Psoas muscle (tissue), 8 donors: ENCODE measurements around the gene DYNLT1. TPM values are rescaled to one million over a fixed set of nuclear protein-coding genes. Genes with fewer than 3 reads are reported as not detected.
"Not testable (repeated sequence)": the region's sequence is repeated elsewhere in the genome, so short reads cannot be mapped to it uniquely, and the experiment has no call there.

Experiments
- ATAC-seq, 4 donors: fragments of 200-7000 bp; cut with Tn5 transposase; one replicate each; pipeline ENCODE4 v1.9.1; 2020; ENCODE audit warnings: moderate library complexity in 3 of 4, mild to moderate bottlenecking in 2 of 4
- DNase-seq, 2 donors: peaks; one replicate each; pipeline ENCODE4 v3.0.0-alpha.2; 2020
- H3K27ac ChIP-seq: fragments of 200-600 bp; one replicate; pipeline ENCODE4 v1.8.0; 2022
- H3K27me3 ChIP-seq, 3 donors: fragments of 200-600 bp in 1 of 3; one replicate each; pipeline versions ENCODE4 v1.6.1 to v1.8.0; 2013 to 2022; ENCODE audit warnings: low read length in 2 of 3, mild to moderate bottlenecking in 2 of 3, moderate library complexity in 1 of 3; ENCODE audit not compliant: insufficient read depth in 3 of 3
- H3K36me3 ChIP-seq, 2 donors: fragments of 200-600 bp in 1 of 2; one replicate each; pipeline versions ENCODE4 v1.6.1 to v1.8.0; 2013 to 2022; ENCODE audit warnings: low read depth in 1 of 2, mild to moderate bottlenecking in 1 of 2, moderate library complexity in 1 of 2; ENCODE audit not compliant: insufficient read depth in 1 of 2
- H3K4me1 ChIP-seq: fragments of 200-600 bp; one replicate; pipeline ENCODE4 v1.8.0; 2022
- H3K4me3 ChIP-seq: fragments of 200-600 bp; one replicate; pipeline ENCODE4 v1.8.0; 2022; ENCODE audit warnings: mild to moderate bottlenecking
- H3K9me3 ChIP-seq: fragments of 200-600 bp; one replicate; pipeline ENCODE4 v1.8.0; 2022
- whole genome bisulfite sequencing, 3 donors: extraction: QIAGEN DNeasy Blood & Tissue Kit; methylation state at CpG; one replicate each; pipeline versions ENCODE4 v1.1.6 to v1.1.7; 2013; 5-methylcytosine and 5-hydroxymethylcytosine counted together
- intact Hi-C, 2 donors: fragments of 100-400 bp; cut with DNase I; formaldehyde crosslinking; loops; one replicate each; pipeline versions ENCODE4 v1.11.0 to v1.14.2; 2022
- polyA plus RNA-seq, 3 donors: library from polyadenylated mRNA; stranded (reverse); fragments of 200-250 nt; gene quantifications; one replicate each; pipeline ENCODE4 v1.2.3, GENCODE V29; 2013
- total RNA-seq, 4 donors: library from RNA; stranded (reverse); fragmentation: NEBNext Ultra II Directional in 2 of 4; extraction: Animal tissue kit (Norgen Biotek cat#: 25700) in 2 of 4; gene quantifications; one replicate each; pipeline versions ENCODE4 v1.2.1 to v1.2.4, GENCODE V29; 2021 to 2023
- TF ChIP-seq, protein P1 (sequence below): fragments of 200-600 bp; IDR thresholded peaks from one replicate; pipeline ENCODE4 v1.8.0; 2022; ENCODE audit warnings: antibody characterized with exemption
- donor health status: healthy with polysubstance abuse.
- donor health status: DM: no; HTN: no; CAD: no; lungs with moderate emphysema.
- donor health status: Bipolar disorder and iron deficiency.
- donor health status: healthy.
- donor health status: DM: yes; HTN: yes; CAD: no.
- donor health status: DM: no; HTN: no; CAD: no.
- donor health status: DM: no; HTN: no; CAD: no.
- donor health status: DM: yes; HTN: yes; CAD: no.

The DYNLT1 gene
- total and polyA plus RNA-seq, 7 donors = 112 to 202 (median 146) TPM

DNA sequence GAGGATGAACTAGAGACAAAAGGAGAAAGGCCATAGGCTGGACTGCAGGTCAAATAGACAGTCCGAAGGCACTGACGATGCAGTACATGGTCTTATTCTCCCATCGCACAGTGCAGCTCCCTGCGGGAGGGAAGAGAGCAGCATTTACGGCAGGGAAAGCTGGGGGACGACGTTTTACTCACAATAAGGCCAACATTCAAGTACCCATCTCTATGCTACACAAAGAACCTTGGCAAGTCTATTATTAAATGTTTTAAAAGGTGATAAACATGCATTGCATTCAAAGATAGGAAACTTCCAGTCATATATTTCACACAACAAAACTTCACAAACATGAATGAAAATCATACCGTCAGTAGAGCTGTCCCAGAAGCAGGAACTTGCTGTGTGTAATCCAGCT lies 7.8 kb downstream of the DYNLT1 start:
- Histone ChIP-seq H3K36me3 (peaks cover 5 to 42% of the 10 kb centered on the region in 2 donors), H3K27ac (no peak overlapping the region)

DNA sequence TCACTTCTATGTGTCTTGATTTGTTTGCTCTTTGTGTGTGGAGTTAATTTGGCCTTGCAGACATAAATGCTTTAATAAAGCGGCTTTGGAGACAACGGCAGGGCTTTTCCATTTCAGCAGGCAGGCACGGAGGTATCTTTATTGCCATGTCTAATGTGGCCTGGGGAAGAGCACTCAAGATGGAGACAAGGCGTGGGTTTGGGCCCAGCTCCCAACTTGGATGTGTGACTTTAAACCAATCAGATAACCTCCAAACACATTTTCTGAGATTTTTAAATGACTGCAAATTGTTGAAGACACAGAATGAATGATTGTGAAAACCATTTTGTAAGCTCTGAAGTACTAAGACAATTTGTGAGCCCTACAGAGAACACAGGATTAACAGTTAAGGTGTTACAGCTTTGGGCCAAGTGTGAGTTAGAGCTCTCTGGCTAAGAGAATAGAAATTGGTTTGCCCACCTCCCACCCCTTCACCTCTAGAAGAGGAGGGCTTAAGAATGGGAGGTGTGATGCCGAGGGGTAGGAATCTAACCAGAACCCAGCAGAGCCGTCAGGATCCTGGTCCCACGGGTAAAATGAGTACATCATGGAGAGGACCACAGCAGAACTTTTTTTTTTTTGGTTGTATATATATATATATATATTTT lies 9.0 kb downstream of the DYNLT1 start:
- Histone ChIP-seq H3K27ac (peak overlapping the region; percentile 44), H3K4me1 (peaks cover 29% of the 10 kb centered on the region), H3K27me3 (no peaks in the 10 kb centered on the region), H3K4me3 (no peak overlapping the region), H3K36me3 (peaks cover 5 to 42% of the 10 kb centered on the region in 2 donors), H3K9me3 (no peaks in the 10 kb centered on the region)
- TF ChIP-seq, protein P1, sequence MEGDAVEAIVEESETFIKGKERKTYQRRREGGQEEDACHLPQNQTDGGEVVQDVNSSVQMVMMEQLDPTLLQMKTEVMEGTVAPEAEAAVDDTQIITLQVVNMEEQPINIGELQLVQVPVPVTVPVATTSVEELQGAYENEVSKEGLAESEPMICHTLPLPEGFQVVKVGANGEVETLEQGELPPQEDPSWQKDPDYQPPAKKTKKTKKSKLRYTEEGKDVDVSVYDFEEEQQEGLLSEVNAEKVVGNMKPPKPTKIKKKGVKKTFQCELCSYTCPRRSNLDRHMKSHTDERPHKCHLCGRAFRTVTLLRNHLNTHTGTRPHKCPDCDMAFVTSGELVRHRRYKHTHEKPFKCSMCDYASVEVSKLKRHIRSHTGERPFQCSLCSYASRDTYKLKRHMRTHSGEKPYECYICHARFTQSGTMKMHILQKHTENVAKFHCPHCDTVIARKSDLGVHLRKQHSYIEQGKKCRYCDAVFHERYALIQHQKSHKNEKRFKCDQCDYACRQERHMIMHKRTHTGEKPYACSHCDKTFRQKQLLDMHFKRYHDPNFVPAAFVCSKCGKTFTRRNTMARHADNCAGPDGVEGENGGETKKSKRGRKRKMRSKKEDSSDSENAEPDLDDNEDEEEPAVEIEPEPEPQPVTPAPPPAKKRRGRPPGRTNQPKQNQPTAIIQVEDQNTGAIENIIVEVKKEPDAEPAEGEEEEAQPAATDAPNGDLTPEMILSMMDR = no peak
- intact Hi-C loops = no loop called here
- 81 to 85% (median 82%) methylated on average over 7 of the region's 7 CpGs for WGBS, 3 donors
- DNase-seq (no peak), ATAC-seq (no peak)

More for the DNA sequence above, 7.8 kb downstream of the DYNLT1 start:
- Histone ChIP-seq H3K4me1 (peaks cover 31% of the 10 kb centered on the region), H3K9me3 (no peaks in the 10 kb centered on the region), H3K4me3 (no peak overlapping the region), H3K27me3 (no peaks in the 10 kb centered on the region)
- TF ChIP-seq, protein P1 = no peak
- WGBS, 3 donors = 83 to 93% (median 88%) methylated on average over 8 of the region's 8 CpGs
- intact Hi-C loops = no loop called here
- ATAC-seq (no peak), DNase-seq (no peak)

DNA sequence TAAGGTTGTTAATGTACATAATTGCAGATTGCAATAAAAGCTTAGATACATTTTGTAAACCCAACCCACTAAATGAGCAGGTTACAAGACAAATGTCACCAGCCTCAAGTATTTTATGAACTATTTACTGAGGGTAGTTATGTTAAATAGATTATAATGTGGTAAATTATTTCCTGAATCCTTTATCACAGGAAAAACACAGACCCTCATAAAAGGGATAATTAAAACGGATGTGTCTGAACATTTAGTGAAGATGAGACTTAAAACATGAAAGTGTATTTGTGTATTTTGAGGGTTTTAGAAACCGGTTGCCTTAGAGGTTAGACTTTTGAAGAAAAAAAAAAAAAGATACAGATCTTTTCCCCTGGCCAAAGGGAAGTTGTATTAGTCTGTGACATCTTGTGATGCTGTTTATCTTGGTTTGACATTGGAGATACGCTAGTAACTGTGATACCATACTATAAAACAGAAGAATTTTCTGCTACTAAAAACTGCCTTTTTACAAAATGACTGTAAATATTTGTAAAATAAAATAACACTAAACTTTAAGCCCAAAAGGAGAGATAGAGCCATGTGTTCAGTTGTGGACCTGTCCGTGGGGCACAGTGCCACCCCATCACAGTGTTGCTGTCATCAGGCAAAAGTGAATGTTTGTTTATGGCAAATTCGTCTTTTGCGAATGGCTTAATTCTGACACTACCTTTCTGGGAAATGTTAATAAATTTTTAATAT lies 9.7 kb downstream of the DYNLT1 start:
- Histone ChIP-seq H3K4me1 (peaks cover 27% of the 10 kb centered on the region), H3K27ac (peak overlapping the region; percentile 44), H3K36me3 (peaks cover 5 to 42% of the 10 kb centered on the region in 2 donors), H3K9me3 (no peaks in the 10 kb centered on the region), H3K27me3 (no peaks in the 10 kb centered on the region), H3K4me3 (no peak overlapping the region)
- DNase-seq = no peak
- TF ChIP-seq, protein P1 = no peak
- no peak for ATAC-seq
- WGBS, 3 donors = 80 to 88% (median 86%) methylated on average over 6 of the region's 6 CpGs
- intact Hi-C loops = no loop called here

DNA sequence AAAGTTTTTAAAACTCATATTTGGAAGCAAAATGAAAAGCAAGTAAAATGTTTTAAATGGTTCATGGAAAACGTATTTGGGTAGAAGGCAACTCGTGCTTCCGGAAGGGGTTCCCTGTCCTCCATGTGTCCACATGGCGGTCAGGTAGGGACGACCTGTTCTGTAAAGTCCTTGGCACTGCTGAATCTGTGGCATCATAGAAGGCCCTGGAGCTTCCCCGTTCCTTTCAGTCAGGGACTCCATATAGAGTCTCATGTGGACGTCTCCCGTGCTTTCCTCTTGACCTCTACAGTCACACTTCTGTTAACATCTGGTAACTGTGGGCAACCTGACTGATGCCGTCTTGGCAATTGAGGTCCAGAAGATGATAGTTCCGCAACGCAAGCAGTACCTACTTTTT lies 11.4 kb downstream of the DYNLT1 start:
- Histone ChIP-seq H3K4me1 (peaks cover 26% of the 10 kb centered on the region), H3K9me3 (no peaks in the 10 kb centered on the region), H3K27ac (no peak overlapping the region), H3K27me3 (no peaks in the 10 kb centered on the region), H3K36me3 (peaks cover 5 to 42% of the 10 kb centered on the region in 2 donors), H3K4me3 (no peak overlapping the region)
- ATAC-seq = no peak
- TF ChIP-seq, protein P1 = no peak
- 85 to 98% (median 86%) methylated on average over 11 of the region's 11 CpGs for WGBS, 3 donors
- intact Hi-C loops = no loop called here
- DNase-seq = peak in 1 of 2 donors; percentile 27

DNA sequence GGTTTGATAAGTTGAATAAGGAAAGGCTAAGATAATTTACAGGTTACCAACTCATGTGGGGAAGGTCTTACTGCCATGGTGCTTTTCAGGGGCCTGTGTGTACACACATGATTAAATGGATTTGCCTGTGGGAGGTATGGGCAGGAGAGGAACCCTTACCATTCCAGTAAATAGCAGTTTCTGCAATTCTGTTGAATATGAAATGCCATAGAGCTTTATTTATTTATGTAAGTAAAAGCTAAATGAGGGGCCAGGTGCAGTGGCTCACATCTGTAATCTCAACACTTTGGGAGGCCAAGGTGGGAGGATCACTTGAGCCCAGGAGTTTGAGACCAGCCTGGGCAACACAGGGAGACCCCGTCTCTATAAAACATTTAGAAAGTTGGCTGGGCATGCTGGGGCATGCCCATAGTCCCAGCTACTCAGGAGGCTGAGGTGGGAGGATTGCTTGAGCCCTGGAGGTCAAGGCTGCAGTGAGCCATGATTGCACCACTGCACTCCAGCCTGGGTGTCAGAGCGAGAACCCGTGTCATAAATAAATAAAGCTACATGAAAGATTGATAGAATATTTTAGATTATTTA lies 11.9 kb downstream of the DYNLT1 start:
- H3K27me3 ChIP-seq, DNase-seq, intact Hi-C loops, ATAC-seq, H3K4me3 ChIP-seq, H3K9me3 ChIP-seq: not testable (repeated sequence)
- peak overlapping the region; percentile 81 for H3K27ac ChIP-seq
- 92 to 100% (median 93%) methylated on average over 3 of the region's 3 CpGs for WGBS, 3 donors
- H3K36me3 ChIP-seq = peaks cover 5 to 42% of the 10 kb centered on the region in 2 donors
- peaks cover 27% of the 10 kb centered on the region for H3K4me1 ChIP-seq
